ENCODE data around the gene IL17RC.

Gene IL17RC

DNA sequence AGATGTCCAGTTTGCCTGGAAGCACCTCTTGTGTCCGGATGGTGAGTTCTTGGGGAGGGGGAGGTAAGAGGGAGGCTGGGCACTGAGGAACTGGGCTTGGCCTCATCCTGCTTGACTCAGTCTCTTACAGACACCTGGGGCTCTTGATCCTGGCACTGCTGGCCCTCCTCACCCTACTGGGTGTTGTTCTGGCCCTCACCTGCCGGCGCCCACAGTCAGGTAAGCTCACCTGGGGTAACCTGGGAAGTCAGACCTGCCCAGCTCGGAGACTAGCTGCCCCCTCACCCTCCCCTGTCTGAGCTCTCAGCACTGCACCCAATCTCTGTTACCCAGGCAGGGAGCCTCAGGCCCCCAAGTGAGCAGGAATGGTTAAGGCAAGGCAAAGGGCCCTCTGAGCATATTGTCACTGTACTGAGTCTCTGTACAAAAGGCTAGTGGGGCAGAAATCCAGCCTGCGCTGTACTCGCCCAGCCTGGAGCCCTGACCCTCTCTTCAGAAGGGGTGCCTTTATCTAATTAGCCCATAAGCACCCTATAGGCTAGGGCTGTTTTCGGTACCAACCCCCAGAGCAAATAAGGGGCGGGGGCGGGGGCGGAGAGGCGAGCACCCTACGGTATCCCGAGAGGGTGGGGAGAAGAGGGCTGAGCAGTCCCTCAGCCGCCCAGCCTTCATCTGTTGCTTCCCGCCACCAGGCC, 2.2 kb upstream of the IL17RC start:
- no peaks in the 10 kb centered on the region for H3K9me3 ChIP-seq (ENCODE audit: control insufficient read depth in 1 of 2, low read length in 2 of 2)
- peak overlapping the region; percentile 61 to 63 for H3K4me3 ChIP-seq (ENCODE audit: low read depth in 1 of 2, low read length in 2 of 2)
- peaks cover under 1 to 26% of the 10 kb centered on the region in 2 donors for H3K36me3 ChIP-seq (ENCODE audit: control insufficient read depth in 1 of 2, insufficient read depth in 2 of 2, low read length in 2 of 2)
- peak overlapping the region; percentile 71 for H3K27ac ChIP-seq (ENCODE audit: low read depth, low read length)
- H3K9ac ChIP-seq (ENCODE audit: low read depth in 1 of 2, low read length in 2 of 2) = peak overlapping the region; percentile 53 to 70
- no peaks in the 10 kb centered on the region for H3K27me3 ChIP-seq (ENCODE audit: control insufficient read depth in 1 of 2, insufficient read depth in 2 of 2, low read length in 2 of 2)
- H3K4me1 ChIP-seq (ENCODE audit: control insufficient read depth in 1 of 2, insufficient read depth in 2 of 2, low read length in 2 of 2) = peaks cover 46 to 48% of the 10 kb centered on the region in 2 donors

DNA sequence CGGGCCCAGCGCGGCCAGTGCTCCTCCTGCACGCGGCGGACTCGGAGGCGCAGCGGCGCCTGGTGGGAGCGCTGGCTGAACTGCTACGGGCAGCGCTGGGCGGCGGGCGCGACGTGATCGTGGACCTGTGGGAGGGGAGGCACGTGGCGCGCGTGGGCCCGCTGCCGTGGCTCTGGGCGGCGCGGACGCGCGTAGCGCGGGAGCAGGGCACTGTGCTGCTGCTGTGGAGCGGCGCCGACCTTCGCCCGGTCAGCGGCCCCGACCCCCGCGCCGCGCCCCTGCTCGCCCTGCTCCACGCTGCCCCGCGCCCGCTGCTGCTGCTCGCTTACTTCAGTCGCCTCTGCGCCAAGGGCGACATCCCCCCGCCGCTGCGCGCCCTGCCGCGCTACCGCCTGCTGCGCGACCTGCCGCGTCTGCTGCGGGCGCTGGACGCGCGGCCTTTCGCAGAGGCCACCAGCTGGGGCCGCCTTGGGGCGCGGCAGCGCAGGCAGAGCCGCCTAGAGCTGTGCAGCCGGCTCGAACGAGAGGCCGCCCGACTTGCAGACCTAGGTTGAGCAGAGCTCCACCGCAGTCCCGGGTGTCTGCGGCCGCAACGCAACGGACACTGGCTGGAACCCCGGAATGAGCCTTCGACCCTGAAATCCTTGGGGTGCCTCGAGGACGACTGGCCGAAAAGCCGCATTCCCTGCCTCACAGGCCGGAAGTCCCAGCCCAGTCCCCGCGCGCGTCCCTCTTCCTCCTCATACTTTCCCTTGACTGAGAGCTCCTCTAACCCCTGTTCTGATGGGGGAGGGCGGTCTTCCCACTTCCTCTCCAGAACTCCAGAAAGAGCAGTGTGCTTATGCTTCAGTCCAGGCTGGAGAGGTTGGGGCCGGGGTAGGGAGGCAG, 1.4 kb upstream of the IL17RC start:
- Histone ChIP-seq H3K4me3 (ENCODE audit: low read depth in 1 of 2, low read length in 2 of 2) (peak overlapping the region; percentile 61 to 63), H3K9me3 (ENCODE audit: control insufficient read depth in 1 of 2, low read length in 2 of 2) (no peaks in the 10 kb centered on the region), H3K36me3 (ENCODE audit: control insufficient read depth in 1 of 2, insufficient read depth in 2 of 2, low read length in 2 of 2) (peaks cover 0 to 19% of the 10 kb centered on the region in 2 donors), H3K27me3 (ENCODE audit: control insufficient read depth in 1 of 2, insufficient read depth in 2 of 2, low read length in 2 of 2) (no peaks in the 10 kb centered on the region), H3K27ac (ENCODE audit: low read depth, low read length) (peak overlapping the region; percentile 71), H3K9ac (ENCODE audit: low read depth in 1 of 2, low read length in 2 of 2) (peak overlapping the region; percentile 53 to 70), H3K4me1 (ENCODE audit: control insufficient read depth in 1 of 2, insufficient read depth in 2 of 2, low read length in 2 of 2) (peaks cover 46 to 48% of the 10 kb centered on the region in 2 donors)

DNA sequence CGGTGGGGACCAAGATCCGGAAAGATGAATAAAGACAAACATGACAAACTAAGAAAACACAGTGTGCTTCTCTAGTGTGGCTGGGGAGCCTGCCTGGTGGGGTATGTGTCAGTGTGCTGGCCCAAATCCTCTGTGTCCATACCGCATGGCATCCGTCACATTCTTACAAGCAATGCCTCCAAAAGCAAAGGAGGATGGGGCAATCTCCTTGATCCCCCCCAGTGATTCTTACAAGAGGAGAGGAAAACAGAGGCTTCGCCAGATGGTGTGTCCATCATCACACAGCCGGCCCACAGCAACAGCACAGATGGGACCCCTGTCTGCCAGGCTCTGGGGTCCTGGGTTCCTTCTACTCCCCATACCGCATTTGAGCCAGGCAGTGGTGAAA, 558 bp upstream of the IL17RC start:
- peak overlapping the region; percentile 67 to 74 for H3K9ac ChIP-seq (ENCODE audit: low read depth in 1 of 2, low read length in 2 of 2)

DNA sequence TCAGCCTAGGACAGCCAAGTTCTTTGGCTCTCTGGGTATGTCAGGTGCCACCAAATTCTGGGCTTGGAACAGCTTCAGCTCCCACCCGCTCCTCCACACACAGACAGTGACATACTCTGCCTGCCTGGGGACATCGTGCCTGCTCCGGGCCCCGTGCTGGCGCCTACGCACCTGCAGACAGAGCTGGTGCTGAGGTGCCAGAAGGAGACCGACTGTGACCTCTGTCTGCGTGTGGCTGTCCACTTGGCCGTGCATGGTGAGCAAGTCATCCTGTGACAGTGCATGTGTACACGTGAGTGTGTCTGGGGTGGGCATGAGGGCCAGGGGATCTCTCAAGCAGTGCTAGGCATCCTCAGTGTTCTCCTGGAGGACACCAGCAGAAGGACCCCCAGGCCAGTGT, 922 bp downstream of the IL17RC start:
- H3K27ac ChIP-seq (ENCODE audit: low read depth, low read length) = no peak overlapping the region
- H3K4me1 ChIP-seq (ENCODE audit: control insufficient read depth in 1 of 2, insufficient read depth in 2 of 2, low read length in 2 of 2) = peaks cover 39 to 40% of the 10 kb centered on the region in 2 donors
- peak overlapping the region; percentile 70 to 76 for H3K4me3 ChIP-seq (ENCODE audit: low read depth in 1 of 2, low read length in 2 of 2)
- no peaks in the 10 kb centered on the region for H3K9me3 ChIP-seq (ENCODE audit: control insufficient read depth in 1 of 2, low read length in 2 of 2)
- H3K27me3 ChIP-seq (ENCODE audit: control insufficient read depth in 1 of 2, insufficient read depth in 2 of 2, low read length in 2 of 2) = no peaks in the 10 kb centered on the region
- H3K36me3 ChIP-seq (ENCODE audit: control insufficient read depth in 1 of 2, insufficient read depth in 2 of 2, low read length in 2 of 2) = no peaks in the 10 kb centered on the region
- peak overlapping the region; percentile 32 to 76 for H3K9ac ChIP-seq (ENCODE audit: low read depth in 1 of 2, low read length in 2 of 2)

More for the DNA sequence above, 558 bp upstream of the IL17RC start:
- Histone ChIP-seq H3K27me3 (ENCODE audit: control insufficient read depth in 1 of 2, insufficient read depth in 2 of 2, low read length in 2 of 2) (no peaks in the 10 kb centered on the region), H3K9me3 (ENCODE audit: control insufficient read depth in 1 of 2, low read length in 2 of 2) (no peaks in the 10 kb centered on the region), H3K36me3 (ENCODE audit: control insufficient read depth in 1 of 2, insufficient read depth in 2 of 2, low read length in 2 of 2) (peaks cover 0 to 10% of the 10 kb centered on the region in 2 donors), H3K4me3 (ENCODE audit: low read depth in 1 of 2, low read length in 2 of 2) (peak overlapping the region; percentile 70 to 76), H3K27ac (ENCODE audit: low read depth, low read length) (peak overlapping the region; percentile 86), H3K4me1 (ENCODE audit: control insufficient read depth in 1 of 2, insufficient read depth in 2 of 2, low read length in 2 of 2) (peaks cover 46 to 48% of the 10 kb centered on the region in 2 donors)

DNA sequence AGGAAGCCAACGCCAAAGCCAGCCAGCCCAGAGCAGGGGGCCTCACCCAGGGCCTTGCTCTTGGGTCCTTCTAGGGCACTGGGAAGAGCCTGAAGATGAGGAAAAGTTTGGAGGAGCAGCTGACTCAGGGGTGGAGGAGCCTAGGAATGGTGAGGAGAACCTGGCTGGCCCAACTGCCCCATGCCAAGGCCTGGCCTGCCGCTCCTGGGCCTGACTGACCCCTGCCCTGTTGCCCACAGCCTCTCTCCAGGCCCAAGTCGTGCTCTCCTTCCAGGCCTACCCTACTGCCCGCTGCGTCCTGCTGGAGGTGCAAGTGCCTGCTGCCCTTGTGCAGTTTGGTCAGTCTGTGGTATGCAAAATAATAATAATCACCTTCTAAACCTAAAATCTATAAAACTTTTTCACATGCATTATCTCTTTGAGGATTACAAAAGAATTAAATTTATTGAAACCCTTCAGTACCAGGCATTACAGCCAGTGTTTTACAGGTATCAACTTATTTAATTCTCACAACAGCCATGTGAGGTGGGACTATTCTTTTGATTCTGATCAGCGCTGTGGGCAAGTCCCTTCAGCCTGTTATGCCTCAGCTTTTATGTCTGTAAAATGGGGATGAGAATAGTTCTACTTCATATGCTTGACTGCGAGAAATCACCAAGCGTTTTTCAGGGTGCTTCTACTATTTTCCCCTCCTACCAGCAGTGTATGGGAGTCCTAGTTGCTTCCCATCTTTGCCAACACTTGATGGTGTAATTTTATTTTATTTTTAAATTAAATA, 1.6 kb downstream of the IL17RC start:
- Histone ChIP-seq H3K9me3 (ENCODE audit: control insufficient read depth in 1 of 2, low read length in 2 of 2) (no peaks in the 10 kb centered on the region), H3K27me3 (ENCODE audit: control insufficient read depth in 1 of 2, insufficient read depth in 2 of 2, low read length in 2 of 2) (no peaks in the 10 kb centered on the region), H3K9ac (ENCODE audit: low read depth in 1 of 2, low read length in 2 of 2) (peak overlapping the region in 1 of 2 donors; percentile 32), H3K36me3 (ENCODE audit: control insufficient read depth in 1 of 2, insufficient read depth in 2 of 2, low read length in 2 of 2) (no peaks in the 10 kb centered on the region), H3K27ac (ENCODE audit: low read depth, low read length) (no peak overlapping the region), H3K4me3 (ENCODE audit: low read depth in 1 of 2, low read length in 2 of 2) (peak overlapping the region; percentile 70 to 76), H3K4me1 (ENCODE audit: control insufficient read depth in 1 of 2, insufficient read depth in 2 of 2, low read length in 2 of 2) (peaks cover 38 to 39% of the 10 kb centered on the region in 2 donors)

DNA sequence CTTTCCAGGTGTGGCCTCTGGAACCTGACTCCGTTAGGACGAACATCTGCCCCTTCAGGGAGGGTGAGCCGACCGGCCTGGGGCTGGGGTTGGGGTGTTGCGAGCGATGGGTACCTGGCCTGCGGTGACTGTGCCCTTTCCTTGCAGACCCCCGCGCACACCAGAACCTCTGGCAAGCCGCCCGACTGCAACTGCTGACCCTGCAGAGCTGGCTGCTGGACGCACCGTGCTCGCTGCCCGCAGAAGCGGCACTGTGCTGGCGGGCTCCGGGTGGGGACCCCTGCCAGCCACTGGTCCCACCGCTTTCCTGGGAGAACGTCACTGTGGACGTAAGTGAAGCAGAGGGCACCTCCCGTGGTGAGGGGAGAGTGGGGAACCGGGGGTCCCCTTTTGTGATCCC, 11.3 kb downstream of the IL17RC start:
- Histone ChIP-seq H3K4me3 (ENCODE audit: low read depth in 1 of 2, low read length in 2 of 2) (no peak overlapping the region), H3K27ac (ENCODE audit: low read depth, low read length) (no peak overlapping the region), H3K36me3 (ENCODE audit: control insufficient read depth in 1 of 2, insufficient read depth in 2 of 2, low read length in 2 of 2) (peaks cover 3 to 18% of the 10 kb centered on the region in 2 donors), H3K9ac (ENCODE audit: low read depth in 1 of 2, low read length in 2 of 2) (no peak overlapping the region), H3K4me1 (ENCODE audit: control insufficient read depth in 1 of 2, insufficient read depth in 2 of 2, low read length in 2 of 2) (peaks cover 0 to 5% of the 10 kb centered on the region in 2 donors), H3K27me3 (ENCODE audit: control insufficient read depth in 1 of 2, insufficient read depth in 2 of 2, low read length in 2 of 2) (no peaks in the 10 kb centered on the region), H3K9me3 (ENCODE audit: control insufficient read depth in 1 of 2, low read length in 2 of 2) (no peaks in the 10 kb centered on the region)

DNA sequence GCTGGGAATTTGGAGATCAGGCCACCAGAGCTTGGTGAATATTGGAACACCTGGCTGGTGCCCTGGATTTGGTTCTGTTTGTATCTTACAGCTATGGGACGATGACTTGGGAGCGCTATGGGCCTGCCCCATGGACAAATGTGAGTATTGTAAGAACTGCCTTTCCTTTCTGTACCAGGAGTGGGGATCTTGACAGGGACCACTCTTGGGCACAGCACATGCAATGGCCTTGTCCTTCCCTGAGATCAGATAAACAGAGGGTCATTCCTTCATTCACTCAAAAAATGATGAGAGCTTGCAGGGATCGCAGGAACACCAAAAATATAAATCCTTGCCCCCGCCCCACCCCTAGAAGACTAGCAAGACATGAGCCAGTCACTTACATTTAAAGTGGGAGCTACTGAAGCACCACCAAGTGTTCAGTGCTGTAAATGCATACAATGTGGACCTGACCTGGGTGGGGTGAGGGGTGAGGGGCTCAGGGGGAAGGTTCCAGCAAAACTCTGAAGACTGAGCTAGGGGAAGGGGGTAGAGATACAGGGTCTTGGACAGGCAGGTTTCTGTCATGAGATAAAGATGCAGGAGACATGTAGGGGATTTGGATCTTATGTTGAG, 14.0 kb downstream of the IL17RC start:
- Histone ChIP-seq H3K27me3 (ENCODE audit: control insufficient read depth in 1 of 2, insufficient read depth in 2 of 2, low read length in 2 of 2) (no peaks in the 10 kb centered on the region), H3K9ac (ENCODE audit: low read depth in 1 of 2, low read length in 2 of 2) (no peak overlapping the region), H3K4me1 (ENCODE audit: control insufficient read depth in 1 of 2, insufficient read depth in 2 of 2, low read length in 2 of 2) (peaks cover 16 to 24% of the 10 kb centered on the region in 2 donors), H3K27ac (ENCODE audit: low read depth, low read length) (no peak overlapping the region), H3K36me3 (ENCODE audit: control insufficient read depth in 1 of 2, insufficient read depth in 2 of 2, low read length in 2 of 2) (peaks cover 0 to 9% of the 10 kb centered on the region in 2 donors), H3K4me3 (ENCODE audit: low read depth in 1 of 2, low read length in 2 of 2) (no peak overlapping the region), H3K9me3 (ENCODE audit: control insufficient read depth in 1 of 2, low read length in 2 of 2) (no peaks in the 10 kb centered on the region)

DNA sequence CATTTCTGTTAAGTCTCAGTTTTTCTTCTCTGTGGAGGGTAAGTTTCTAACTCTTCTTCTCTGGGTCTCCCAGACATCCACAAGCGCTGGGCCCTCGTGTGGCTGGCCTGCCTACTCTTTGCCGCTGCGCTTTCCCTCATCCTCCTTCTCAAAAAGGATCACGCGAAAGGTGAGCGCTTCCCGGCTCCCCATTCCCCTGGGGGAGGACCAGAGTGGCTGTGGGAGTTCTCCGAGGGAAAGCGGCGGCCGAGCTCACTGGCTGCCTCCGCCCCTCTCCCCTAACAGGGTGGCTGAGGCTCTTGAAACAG, 15.6 kb downstream of the IL17RC start:
- peaks cover 3 to 19% of the 10 kb centered on the region in 2 donors for H3K36me3 ChIP-seq (ENCODE audit: control insufficient read depth in 1 of 2, insufficient read depth in 2 of 2, low read length in 2 of 2)
- peak overlapping the region; percentile 96 for H3K27ac ChIP-seq (ENCODE audit: low read depth, low read length)
- peak overlapping the region; percentile 68 to 85 for H3K9ac ChIP-seq (ENCODE audit: low read depth in 1 of 2, low read length in 2 of 2)
- peaks cover 16 to 25% of the 10 kb centered on the region in 2 donors for H3K4me1 ChIP-seq (ENCODE audit: control insufficient read depth in 1 of 2, insufficient read depth in 2 of 2, low read length in 2 of 2)
- no peaks in the 10 kb centered on the region for H3K27me3 ChIP-seq (ENCODE audit: control insufficient read depth in 1 of 2, insufficient read depth in 2 of 2, low read length in 2 of 2)
- H3K9me3 ChIP-seq (ENCODE audit: control insufficient read depth in 1 of 2, low read length in 2 of 2) = no peaks in the 10 kb centered on the region
- peak overlapping the region; percentile 88 to 92 for H3K4me3 ChIP-seq (ENCODE audit: low read depth in 1 of 2, low read length in 2 of 2)

DNA sequence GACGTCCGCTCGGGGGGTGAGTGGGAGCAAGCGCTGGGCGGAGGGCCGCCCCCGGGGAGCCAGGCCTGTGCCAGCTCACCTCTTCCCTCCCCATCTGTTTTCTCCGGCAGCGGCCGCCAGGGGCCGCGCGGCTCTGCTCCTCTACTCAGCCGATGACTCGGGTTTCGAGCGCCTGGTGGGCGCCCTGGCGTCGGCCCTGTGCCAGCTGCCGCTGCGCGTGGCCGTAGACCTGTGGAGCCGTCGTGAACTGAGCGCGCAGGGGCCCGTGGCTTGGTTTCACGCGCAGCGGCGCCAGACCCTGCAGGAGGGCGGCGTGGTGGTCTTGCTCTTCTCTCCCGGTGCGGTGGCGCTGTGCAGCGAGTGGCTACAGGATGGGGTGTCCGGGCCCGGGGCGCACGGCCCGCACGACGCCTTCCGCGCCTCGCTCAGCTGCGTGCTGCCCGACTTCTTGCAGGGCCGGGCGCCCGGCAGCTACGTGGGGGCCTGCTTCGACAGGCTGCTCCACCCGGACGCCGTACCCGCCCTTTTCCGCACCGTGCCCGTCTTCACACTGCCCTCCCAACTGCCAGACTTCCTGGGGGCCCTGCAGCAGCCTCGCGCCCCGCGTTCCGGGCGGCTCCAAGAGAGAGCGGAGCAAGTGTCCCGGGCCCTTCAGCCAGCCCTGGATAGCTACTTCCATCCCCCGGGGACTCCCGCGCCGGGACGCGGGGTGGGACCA, 16.1 kb downstream of the IL17RC start:
- Histone ChIP-seq H3K36me3 (ENCODE audit: control insufficient read depth in 1 of 2, insufficient read depth in 2 of 2, low read length in 2 of 2) (peaks cover 3 to 24% of the 10 kb centered on the region in 2 donors), H3K9ac (ENCODE audit: low read depth in 1 of 2, low read length in 2 of 2) (peak overlapping the region; percentile 68 to 85), H3K4me3 (ENCODE audit: low read depth in 1 of 2, low read length in 2 of 2) (peak overlapping the region; percentile 88 to 92)

More for the DNA sequence above, 16.1 kb downstream of the IL17RC start:
- peaks cover 16 to 25% of the 10 kb centered on the region in 2 donors for H3K4me1 ChIP-seq (ENCODE audit: control insufficient read depth in 1 of 2, insufficient read depth in 2 of 2, low read length in 2 of 2)
- no peaks in the 10 kb centered on the region for H3K27me3 ChIP-seq (ENCODE audit: control insufficient read depth in 1 of 2, insufficient read depth in 2 of 2, low read length in 2 of 2)
- no peaks in the 10 kb centered on the region for H3K9me3 ChIP-seq (ENCODE audit: control insufficient read depth in 1 of 2, low read length in 2 of 2)
- H3K27ac ChIP-seq (ENCODE audit: low read depth, low read length) = peak overlapping the region; percentile 96
